Keratinocyte (primary cell): ENCODE data around the gene SYK. TPM values are rescaled to one million over a fixed set of nuclear protein-coding genes. Genes with fewer than 3 reads are reported as not detected.

Source experiments
- DNase-seq: peaks from one replicate; pipeline ENCODE4 v3.0.0-alpha.2; 2011; ENCODE audit warnings: low read depth, missing footprints, low spot score
- FAIRE-seq: peaks from 2 replicates; lab custom pipeline; 2011; peaks lifted over from hg19 to GRCh38; lab: Jason Lieb, UNC
- H2AFZ ChIP-seq: 2 replicates; pipeline ENCODE4 v1.6.0; 2012; ENCODE audit warnings: low read length, control low read depth, inconsistent platforms; ENCODE audit not compliant: control insufficient read depth
- H3K27ac ChIP-seq: 2 replicates; pipeline ENCODE4 v1.5.1; 2011; ENCODE audit warnings: low read length; ENCODE audit not compliant: control insufficient read depth, insufficient read depth
- H3K27me3 ChIP-seq: 3 replicates; pipeline ENCODE4 v1.6.0; 2011; ENCODE audit warnings: low read length; ENCODE audit not compliant: control insufficient read depth, insufficient read depth; ENCODE audit errors: extremely low read depth
- H3K36me3 ChIP-seq, 2 experiments: 2 replicates in 1 of 2; 3 replicates in 1 of 2; pipeline ENCODE4 v1.5.1; 2011; ENCODE audit warnings: low read length in 2 of 2, mild to moderate bottlenecking in 1 of 2; ENCODE audit not compliant: control insufficient read depth in 2 of 2, insufficient read depth in 2 of 2; ENCODE audit errors: extremely low read depth in 1 of 2
- H3K4me1 ChIP-seq: 3 replicates; pipeline ENCODE4 v1.5.1; 2011; ENCODE audit warnings: low read length; ENCODE audit not compliant: control insufficient read depth, insufficient read depth; ENCODE audit errors: extremely low read depth
- H3K4me2 ChIP-seq: 3 replicates; pipeline ENCODE4 v1.6.0; 2011; ENCODE audit warnings: low read depth, low read length; ENCODE audit not compliant: control insufficient read depth, insufficient read depth; ENCODE audit errors: extremely low read depth
- H3K4me3 ChIP-seq, 3 experiments: fragments of 200-600 bp in 1 of 3; sonication (generic) in 1 of 3; 2 replicates in 2 of 3; 3 replicates in 1 of 3; pipeline ENCODE4 v1.5.1; 2011 to 2016; ENCODE audit warnings: low read length in 3 of 3, mild to moderate bottlenecking in 3 of 3, control low read depth in 2 of 3, inconsistent platforms in 1 of 3, low read depth in 1 of 3, mixed read lengths in 1 of 3, mixed run types in 1 of 3, moderate library complexity in 1 of 3; ENCODE audit not compliant: control insufficient read depth in 2 of 3, insufficient read depth in 2 of 3; ENCODE audit errors: extremely low read depth in 1 of 3
- H3K79me2 ChIP-seq: 2 replicates; pipeline ENCODE4 v1.6.0; 2012; ENCODE audit warnings: low read length; ENCODE audit not compliant: control insufficient read depth, insufficient read depth
- H3K9ac ChIP-seq: 3 replicates; pipeline ENCODE4 v1.6.0; 2011; ENCODE audit warnings: low read length; ENCODE audit not compliant: control insufficient read depth, insufficient read depth; ENCODE audit errors: extremely low read depth
- H3K9me1 ChIP-seq: 3 replicates; pipeline ENCODE4 v1.6.0; 2011; ENCODE audit warnings: low read length; ENCODE audit not compliant: control insufficient read depth, insufficient read depth; ENCODE audit errors: extremely low read depth
- H3K9me3 ChIP-seq: 2 replicates; pipeline ENCODE4 v1.5.1; 2012; ENCODE audit warnings: low read depth, low read length; ENCODE audit not compliant: control insufficient read depth
- H4K20me1 ChIP-seq: 3 replicates; pipeline ENCODE4 v1.6.0; 2011; ENCODE audit warnings: low read length; ENCODE audit not compliant: control insufficient read depth, insufficient read depth; ENCODE audit errors: extremely low read depth
- CTCF ChIP-seq, 3 experiments: IDR thresholded peaks in 1 of 3; conservative IDR thresholded peaks in 1 of 3; optimal IDR thresholded peaks in 1 of 3; 2 replicates in 2 of 3; 3 replicates in 1 of 3; pipeline versions ENCODE3 to v1.5.1; 2011; ENCODE audit warnings: low read length in 3 of 3, mild to moderate bottlenecking in 3 of 3, moderate library complexity in 2 of 3, control low read depth in 1 of 3, inconsistent platforms in 1 of 3; ENCODE audit not compliant: insufficient read depth in 2 of 3; ENCODE audit errors: extremely low read depth in 1 of 3
- EZH2 ChIP-seq: IDR thresholded peaks from one replicate; pipeline ENCODE4 v1.6.1; 2012; ENCODE audit warnings: inconsistent platforms, mild to moderate bottlenecking, low read length, moderate library complexity
- dilution Hi-C: fragments of 300-500 bp; cut with MboI; formaldehyde crosslinking; loops from one replicate; pipeline ENCODE4 v1.7.0; 2020; ENCODE audit warnings: low sequenced_read_pairs; ENCODE audit not compliant: extremely low pct_ligation_motif_present
- polyA plus RNA-seq, 5 experiments: library from polyadenylated mRNA; depleted of rRNA in 3 of 5; stranded (reverse) in 3 of 5; stranded (forward) in 1 of 5; unstranded in 1 of 5; fragments of >200 nt; gene quantifications; 1 replicate in 1 of 5; 2 replicates in 3 of 5; 3 replicates in 1 of 5; pipeline versions ENCODE4 v1.2.1 to v1.2.3, GENCODE V29; 2011 to 2012; ENCODE audit warnings: missing spikeins in 2 of 5, low read depth in 1 of 5, low replicate concordance in 1 of 5

The SYK gene
- polyA plus RNA-seq, 1 donor (not counting 4 experiments of a cell fraction or from before 2014, with no cell fraction given), result 2.0 TPM

GRCh38 chr9:90882991-90883600 lies 81.5 kb downstream of the SYK start:
- Histone ChIP-seq H3K27me3 (no peaks in the 10 kb centered on the region), H4K20me1 (no peaks in the 10 kb centered on the region), H3K79me2 (no peaks in the 10 kb centered on the region), H3K9me1 (no peaks in the 10 kb centered on the region), H3K4me2 (no peak overlapping the region), H2AFZ (no peak overlapping the region), H3K9me3 (peaks cover 1% of the 10 kb centered on the region), H3K4me3 (no peak overlapping the region), H3K27ac (no peak overlapping the region), H3K4me1 (peaks cover 6% of the 10 kb centered on the region), H3K9ac (no peak overlapping the region), H3K36me3 (peaks cover under 1 to 4% of the 10 kb centered on the region in 2 experiments)
- dilution Hi-C loops, result no loop called here
- TF ChIP-seq CTCF (optimal IDR thresholded peaks at IDR 0.05 in 1 of 3, IDR thresholded peaks at IDR 0.05 in 1 of 3, conservative IDR thresholded peaks at IDR 0.05 in 1 of 3; ENCODE audit: extremely low read depth in 1 of 3, insufficient read depth in 2 of 3, low read length in 3 of 3) (no peak), EZH2 (no peak)
- FAIRE-seq (no peak), DNase-seq (no peak)

GRCh38 chr9:90883661-90884060 lies 82.0 kb downstream of the SYK start:
- no peaks in the 10 kb centered on the region for H3K79me2 ChIP-seq
- H3K4me2 ChIP-seq, result no peak overlapping the region
- H3K27ac ChIP-seq, result no peak overlapping the region
- peaks cover 3 to 4% of the 10 kb centered on the region in 2 experiments for H3K36me3 ChIP-seq
- no peak overlapping the region for H3K9ac ChIP-seq
- peaks cover 2% of the 10 kb centered on the region for H3K4me1 ChIP-seq
- no peaks in the 10 kb centered on the region for H3K27me3 ChIP-seq
- H4K20me1 ChIP-seq, result no peaks in the 10 kb centered on the region
- H3K9me1 ChIP-seq, result no peaks in the 10 kb centered on the region
- peaks cover 1% of the 10 kb centered on the region for H3K9me3 ChIP-seq
- no peak overlapping the region for H3K4me3 ChIP-seq
- no peak for TF ChIP-seq CTCF (optimal IDR thresholded peaks at IDR 0.05 in 1 of 3, IDR thresholded peaks at IDR 0.05 in 1 of 3, conservative IDR thresholded peaks at IDR 0.05 in 1 of 3; ENCODE audit: extremely low read depth in 1 of 3, insufficient read depth in 2 of 3, low read length in 3 of 3)
- no peak for TF ChIP-seq EZH2
- H2AFZ ChIP-seq, result no peak overlapping the region
- DNase-seq, result no peak
- no peak for FAIRE-seq
- dilution Hi-C loops, result no loop called here
